Stimulated activated CD8-positive, alpha-beta memory T cell treated with anti-CD3 and anti-CD28 coated beads, Interleukin-4, amount 100 ng/mL, for 48 hours (primary cell): ENCODE results near the gene IFNAR2.
"Not testable (repeated sequence)": the region's sequence is repeated elsewhere in the genome, so short reads cannot be mapped to it uniquely, and the experiment has no call there.

ENCODE experiments used
- DNase-seq: peaks from one replicate; pipeline ENCODE4 v3.0.0-alpha.2; 2020

The IFNAR2 gene

DNA sequence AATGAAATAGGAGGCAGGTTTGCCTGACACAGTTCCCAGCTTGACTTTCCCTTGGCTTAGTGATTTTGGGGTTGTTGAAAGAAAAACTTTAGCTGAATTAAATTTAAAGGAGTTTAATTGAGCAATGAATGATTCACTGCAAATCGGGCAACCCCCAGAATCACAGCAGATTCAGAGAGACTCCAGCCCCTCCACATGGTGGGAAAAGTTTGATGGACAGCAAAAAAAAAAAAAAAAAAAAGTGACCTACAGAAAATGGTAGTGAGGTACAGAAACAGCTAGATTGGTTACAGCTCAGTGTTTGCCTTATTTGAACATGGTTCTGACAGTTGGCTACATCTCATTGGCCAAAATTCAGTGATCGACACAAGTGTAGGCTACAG is 12.6 kb upstream of the IFNAR2 start:
- no peak for DNase-seq

DNA sequence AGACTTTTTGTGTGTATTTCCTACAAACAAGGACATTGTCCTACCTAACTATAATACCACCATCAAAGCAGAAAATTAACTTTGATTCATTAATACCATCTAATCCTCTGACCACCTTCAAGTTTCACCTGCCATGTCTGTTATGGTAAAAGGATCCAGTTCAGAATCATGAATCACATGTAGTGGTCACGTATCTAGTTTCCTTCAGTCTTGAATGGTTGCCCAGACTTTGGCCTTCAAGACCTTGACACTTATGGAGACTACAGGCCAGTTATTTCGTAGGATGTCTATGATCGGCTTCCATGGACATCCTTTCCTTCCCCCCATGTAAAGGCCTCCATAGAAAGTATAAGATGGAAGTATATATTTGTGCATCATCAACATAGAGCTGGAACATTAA is 10.4 kb upstream of the IFNAR2 start:
- no peak for DNase-seq

DNA sequence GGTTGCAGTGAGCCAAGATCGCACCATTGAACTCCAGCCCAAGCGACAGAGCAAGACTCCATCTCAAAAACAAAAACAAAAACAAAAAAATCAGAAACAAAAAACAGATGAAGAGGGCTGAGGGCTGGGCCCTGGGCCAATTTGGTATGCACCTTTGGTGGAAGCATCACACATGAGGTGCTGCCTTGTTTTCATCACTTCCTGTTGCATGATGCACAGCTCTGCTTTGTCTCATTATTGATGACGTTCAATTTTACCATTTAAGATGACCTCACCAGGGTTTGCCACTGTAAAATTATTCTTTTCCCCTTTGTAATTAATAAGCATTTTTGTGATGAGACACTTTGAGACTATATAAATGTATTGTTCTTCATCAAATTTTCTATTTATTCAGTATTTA is 9.8 kb upstream of the IFNAR2 start:
- no peak for DNase-seq

DNA sequence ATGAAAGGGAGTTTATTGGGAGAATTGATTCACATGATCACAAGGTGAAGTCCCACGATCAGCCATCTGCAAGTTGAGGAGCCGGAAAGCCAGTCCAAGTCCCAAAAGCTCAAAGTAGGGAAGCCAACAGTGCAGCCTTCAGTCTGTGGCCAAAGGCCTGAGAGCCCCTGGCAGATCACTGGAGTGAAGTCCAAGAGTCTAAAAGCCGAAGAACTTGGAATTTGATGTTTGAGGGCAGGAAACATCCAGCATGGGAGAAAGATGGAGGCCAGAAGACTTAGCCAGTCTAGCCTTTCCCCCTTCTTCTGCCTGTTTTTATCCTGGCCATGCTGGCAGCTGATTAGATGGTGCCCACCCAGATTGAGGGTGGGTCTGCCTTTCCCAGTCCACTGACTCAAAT is 4.4 kb upstream of the IFNAR2 start:
- not testable (repeated sequence) for DNase-seq

DNA sequence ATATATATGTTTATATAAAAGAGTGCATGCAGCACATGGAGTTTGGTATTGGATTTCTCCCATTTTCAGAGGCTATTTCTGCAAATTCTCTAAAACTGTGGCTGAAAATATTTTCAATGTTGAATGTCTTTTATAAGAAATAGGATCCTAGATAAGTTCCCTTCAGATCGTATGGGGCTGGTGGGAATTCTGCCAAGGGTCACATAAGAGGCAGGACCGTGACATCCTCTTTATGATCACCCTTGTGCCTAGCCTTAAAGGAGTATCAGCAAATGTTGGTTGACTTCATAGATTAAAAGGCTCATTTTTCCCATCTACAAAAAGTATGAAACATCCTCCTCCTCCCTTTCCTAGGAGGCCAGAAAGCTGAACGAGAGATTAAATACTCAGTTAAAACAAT is 1.3 kb upstream of the IFNAR2 start:
- no peak for DNase-seq

DNA sequence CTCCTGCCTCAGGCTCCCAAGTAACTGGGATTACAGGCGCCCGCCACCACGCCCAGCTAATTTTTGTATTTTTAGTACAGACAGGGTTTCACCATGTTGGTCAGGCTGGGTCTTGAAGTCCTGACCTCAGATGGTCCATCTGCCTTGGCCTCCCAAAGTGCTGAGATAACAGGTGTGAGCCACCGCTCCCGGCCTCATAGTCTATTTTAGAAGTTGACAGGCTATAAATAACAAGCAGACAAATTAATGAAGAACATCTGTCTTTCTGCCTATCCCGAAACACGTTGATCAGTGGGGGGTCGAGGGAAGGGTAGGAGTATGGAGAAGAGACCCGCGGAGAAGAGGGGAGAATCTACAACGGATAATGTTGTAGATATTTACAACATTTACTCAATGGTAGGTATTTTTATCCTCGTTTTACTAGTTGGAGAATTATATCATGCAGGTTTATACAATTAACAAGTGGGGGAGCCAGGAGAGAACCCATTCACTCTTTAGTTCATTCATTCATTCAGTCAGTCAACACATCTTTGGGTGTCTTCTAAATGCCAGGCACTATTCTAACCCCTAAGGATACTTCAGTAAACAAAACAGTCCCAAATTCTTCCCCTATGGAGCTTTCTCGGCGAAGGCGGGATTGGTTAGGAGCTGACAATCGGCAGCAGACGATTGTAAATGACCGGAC is 497 bp upstream of the IFNAR2 start:
- no peak for DNase-seq

DNA sequence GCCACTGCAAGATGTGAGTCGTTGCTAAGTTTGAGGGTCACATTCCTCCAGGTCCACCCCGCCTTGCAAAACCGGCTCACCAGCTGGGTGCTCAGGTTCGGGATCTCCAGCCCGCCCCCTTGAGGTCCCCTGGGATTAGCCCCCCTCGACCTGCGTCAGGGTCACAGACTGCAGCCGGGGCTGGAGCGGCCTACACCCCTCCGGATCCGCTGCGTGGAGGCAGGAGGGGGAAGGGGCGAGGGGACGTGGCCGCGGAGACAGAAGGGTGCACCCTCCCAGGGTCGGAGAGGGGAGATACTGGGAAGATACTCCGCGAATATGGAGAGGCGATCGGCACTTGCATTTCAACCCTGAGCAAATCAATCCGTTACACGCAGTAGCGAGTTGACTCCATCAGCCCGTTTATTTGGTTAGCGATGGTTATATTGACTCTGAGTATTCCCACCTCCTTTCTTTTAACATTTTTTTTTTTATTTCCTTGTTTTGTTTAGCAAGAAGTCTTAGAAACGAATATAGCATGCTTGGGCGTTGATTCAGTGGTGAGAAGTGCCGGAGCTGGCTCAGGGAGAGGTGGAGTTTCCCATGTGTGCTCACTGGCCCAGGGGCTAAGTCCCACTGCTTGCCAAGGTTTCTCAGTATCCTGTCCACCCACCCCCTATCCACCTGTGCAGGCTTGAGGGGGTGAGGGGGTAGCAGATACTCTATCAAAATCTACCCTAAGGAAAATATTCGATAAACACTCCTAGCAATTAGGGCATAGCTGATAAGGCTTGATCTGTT is 997 bp downstream of the IFNAR2 start:
- peak; percentile 62 for DNase-seq

DNA sequence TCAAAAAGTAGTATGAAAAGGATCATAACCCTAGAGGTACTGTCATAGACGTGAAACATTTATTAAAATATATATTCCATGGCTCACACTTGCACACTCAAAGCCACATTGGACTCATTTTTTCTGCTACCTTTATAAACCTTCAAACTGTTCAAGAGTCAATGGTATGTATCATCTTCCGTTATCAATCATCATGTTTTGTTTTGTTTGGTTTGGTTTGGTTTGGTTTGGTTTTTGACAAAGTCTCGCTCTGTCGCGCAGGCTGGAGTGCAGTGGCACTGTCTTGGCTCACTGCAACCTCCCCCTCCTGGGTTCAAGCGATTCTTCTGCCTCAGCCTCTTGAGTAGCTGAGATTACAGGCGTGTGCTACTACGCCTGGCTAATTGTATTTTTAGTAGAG is 1.8 kb downstream of the IFNAR2 start:
- DNase-seq, result peak; percentile 67

DNA sequence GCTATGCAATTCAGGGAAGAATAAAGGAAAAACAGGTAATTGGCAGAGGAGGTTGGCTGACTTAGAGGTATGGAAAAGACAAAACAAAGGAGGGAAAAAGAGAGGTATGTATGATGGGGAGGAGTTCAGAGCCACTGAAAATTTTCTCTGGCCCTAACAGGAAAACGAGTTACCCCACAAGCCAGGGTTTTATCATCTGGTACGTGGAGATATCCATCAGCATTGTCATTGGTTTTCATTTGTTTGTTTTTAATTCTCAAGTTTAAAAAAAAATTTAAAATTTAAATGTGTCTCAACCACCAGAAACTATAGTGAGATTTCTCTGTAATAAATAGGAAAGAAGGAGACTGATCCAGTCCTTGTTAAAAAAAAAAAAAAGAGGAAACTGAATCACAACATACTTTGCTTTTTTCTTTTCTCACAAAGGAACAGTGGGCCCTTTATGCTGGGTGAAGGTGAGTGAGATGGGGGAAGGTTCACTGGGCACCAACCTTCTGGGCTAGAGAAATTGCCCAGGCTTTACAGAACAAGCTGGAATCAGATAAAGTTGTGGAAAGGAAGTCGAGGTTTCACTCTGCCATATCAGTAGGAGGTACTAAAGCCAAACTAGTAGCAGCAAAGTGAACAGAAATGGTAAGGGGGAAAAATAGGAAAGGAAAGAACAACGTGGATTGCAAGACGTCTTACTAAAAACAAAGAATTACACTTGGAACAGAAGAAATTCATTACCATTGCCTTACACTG is 2.7 kb downstream of the IFNAR2 start:
- no peak for DNase-seq

DNA sequence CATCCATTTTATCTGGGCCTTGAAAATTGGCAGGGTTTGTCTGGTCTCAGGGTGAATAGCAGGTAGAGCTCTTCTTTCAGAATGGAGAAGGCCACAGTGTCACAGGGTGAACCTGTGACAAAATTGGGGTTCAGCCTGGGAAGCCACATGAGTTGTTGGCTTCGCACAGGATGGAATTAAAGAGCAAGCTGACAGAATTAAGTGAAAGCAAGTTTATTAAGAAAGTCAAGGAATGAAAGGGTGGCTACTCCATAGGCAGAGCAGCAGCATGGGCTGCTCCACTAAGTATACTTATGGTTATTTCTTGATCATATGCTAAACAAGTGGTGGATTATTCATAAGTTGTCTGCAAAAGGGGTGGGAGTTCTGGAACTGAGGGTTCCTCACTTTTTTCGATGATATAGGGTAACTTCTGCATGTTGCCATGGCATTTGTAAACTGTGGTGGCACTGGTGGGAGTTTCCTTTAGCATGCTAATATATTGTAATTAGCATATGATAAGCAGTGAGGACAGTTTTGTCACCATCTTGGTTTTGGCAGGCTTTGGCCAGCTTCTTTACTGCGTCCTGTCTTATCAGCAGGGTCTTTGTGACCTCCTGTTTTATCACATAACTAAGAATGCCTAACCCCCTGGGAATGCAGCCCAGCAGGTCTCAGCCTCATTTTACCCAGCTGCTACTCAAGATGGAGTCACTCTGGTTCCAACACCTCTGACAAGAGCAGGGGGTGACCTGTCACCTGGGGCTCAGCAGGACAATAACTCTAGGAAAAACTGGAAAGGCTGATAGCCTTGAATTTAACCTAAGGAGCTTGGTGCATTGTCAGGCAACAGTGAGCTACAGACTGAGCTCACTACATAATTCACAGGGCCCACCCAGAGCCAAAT is 5.1 kb downstream of the IFNAR2 start:
- no peak for DNase-seq

DNA sequence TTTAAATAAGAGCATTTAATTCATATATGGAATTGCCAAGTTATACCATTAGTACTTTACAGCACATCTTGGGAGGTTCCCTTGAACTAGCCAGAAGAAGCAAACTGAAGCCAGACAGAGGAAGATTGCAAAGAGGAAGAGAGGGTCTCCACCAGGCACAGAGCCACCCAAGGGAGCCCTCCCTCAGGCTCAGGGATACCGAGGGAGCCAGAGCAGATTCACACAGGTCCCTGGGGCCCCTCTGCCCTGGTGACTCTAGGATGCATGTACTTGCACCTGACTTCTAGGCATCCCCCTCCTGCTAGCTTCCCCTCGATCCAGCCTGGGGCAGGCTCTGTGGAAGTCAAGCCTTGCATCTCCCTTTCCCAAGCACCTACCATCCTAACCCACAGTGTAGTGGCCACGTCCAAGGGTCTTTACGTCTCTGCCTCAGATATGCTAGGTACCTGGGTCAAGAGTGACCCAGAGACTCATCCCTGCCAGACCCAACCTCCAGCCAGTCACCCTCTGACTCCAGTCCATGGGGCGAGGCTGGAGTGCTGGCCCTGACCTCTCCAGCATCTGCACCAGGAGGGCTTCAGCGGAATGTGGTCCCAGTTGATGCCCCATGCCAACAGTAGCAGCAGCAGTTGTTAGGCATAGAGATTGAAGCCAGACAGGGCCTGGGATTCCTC is 6.4 kb downstream of the IFNAR2 start:
- DNase-seq, result no peak

DNA sequence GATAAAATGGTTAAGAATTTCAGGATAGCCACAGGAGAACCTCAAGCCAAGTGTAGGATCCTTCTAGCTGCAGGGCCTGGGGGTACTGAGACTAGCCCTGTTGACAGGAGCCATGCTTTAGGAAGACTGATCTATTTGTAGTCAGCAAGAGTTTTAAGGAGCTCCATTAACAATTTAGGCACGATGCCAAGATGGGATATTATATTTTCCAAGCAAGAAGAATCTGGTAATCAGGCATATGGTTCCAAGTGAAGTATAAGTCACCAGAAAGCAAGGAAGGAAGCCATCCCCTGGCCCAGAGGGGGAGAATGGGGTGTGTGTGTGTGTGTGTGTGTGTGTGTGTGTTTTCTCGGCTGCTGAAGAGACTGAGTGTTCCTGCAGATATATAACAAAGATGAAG is 7.0 kb downstream of the IFNAR2 start:
- no peak for DNase-seq

DNA sequence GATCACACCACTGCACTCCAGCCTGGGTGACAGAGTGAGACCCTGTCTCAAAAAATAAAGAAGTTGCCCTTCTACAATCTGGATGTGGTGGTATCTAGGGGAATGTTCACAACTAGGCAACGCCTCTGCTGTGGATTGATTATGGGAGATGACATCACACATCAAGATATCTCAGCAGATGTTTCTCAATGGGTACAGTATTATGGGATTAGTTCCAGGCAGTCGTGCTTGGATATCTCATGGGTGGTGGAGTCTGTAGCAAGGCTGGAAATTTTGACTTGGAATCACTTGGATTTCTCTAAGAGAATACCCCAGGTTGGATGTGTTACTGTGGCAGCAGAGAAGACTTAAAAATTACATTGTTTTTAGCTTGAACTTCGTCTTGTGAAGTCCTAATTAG is 7.7 kb downstream of the IFNAR2 start:
- DNase-seq, result no peak

DNA sequence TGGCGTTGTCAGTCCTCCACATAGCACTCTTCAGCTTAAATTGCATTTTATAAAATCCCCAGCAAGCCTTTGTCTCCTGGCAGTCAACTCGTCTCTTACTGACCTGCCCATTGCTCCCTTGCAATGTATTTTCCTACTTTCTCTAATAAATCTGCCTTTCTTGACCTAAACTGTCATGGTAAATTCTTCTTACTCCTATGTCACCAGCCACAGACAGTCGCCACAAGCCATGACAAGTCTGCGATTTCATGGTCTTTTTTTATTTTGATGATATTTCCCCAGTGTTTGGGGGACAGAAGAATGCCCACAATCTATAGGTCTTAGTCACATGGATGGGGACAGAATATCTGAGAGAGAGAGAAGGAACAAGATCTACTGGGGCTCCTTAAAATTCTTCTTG is 8.4 kb downstream of the IFNAR2 start:
- DNase-seq, result no peak

DNA sequence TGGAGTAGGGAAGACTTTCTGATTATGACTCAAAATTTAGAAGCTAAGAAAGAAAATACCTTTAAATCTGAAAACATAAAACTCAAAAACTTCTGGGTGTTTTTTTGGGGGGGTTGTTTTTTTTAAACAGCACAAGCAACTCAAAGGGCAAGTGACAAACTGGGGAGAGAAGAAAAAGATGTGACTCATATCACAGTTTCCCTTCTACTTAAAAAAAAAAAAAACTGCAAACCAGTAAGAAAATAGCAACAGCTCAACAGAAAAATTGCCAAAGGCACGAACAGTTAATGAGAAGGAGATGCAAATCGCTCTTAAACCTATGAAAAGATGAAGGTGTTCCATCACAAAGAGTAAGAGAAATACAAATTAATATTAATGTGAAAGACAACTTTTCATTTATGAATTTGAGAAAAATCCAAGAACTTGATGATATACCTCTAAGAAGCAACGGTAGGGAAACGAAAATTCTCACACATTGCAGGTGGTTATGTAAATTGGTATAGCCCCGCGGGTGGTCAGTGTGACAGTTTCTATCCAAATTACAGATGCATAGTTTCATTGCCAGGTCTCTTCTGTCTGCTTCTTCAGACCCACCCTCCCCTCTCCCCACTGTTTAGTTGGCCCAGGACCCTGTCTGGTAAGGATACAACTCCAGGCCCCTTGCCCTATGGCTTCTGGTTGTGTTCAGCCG is 9.0 kb downstream of the IFNAR2 start:
- no peak for DNase-seq

DNA sequence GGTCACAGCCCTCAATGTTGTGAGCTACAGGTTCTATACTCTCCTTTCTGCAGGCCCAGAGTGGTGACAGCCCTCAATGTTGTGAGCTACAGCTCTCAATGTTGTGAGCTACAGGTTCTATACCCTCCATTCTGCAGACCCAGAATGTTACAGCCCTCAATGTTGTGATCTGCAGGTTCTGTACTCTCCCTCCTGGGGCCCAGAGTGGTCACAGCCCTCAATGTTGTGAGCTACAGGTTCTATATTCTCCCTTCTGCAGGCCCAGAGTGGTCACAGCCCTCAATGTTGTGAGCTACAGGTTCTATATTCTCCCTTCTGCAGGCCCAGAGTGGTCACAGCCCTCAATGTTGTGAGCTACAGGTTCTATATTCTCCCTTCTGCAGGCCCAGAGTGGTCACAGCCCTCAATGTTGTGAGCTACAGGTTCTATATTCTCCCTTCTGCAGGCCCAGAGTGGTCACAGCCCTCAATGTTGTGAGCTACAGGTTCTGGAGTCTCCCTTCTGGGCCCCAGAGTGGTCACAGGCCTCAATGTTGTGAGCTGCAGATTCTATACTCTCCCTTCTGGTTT is 9.9 kb downstream of the IFNAR2 start:
- DNase-seq, result not testable (repeated sequence)

DNA sequence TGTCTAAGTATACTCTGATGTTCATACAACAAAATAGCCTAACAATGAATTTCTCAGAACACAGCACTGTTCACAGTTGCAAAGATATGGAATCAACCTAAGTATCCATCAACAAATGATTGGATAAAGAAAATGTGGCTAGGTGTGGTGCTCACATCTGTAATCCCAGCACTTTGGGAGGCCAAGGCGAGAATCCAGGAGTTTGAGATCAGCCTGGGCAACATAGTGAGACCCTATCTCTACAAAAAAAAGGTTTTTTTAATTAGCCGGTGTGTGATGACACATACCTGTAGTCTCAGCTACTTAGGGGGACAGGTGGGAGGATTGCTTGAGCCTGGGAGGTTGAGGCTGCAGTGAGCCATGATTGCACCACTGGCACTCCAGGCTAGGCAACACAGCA is 10.7 kb downstream of the IFNAR2 start:
- no peak for DNase-seq

DNA sequence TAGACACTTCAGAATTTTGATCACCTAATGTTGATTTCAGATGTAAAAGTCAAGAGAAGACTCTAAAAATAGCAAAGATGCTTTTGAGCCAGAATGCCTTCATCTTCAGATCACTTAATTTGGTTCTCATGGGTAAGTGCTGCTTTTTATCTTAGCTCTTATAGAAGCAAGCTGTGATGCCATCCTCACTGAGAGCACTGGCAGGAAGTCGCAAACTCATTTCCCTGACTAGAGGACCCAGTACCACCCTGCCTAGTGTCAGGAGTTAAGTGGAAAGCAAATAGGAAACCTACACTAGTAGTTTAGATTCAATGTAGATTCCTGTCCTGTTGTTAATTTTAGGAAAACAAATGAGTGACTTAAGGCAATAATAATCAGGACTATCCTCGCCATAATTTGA is 12.1 kb downstream of the IFNAR2 start:
- no peak for DNase-seq

DNA sequence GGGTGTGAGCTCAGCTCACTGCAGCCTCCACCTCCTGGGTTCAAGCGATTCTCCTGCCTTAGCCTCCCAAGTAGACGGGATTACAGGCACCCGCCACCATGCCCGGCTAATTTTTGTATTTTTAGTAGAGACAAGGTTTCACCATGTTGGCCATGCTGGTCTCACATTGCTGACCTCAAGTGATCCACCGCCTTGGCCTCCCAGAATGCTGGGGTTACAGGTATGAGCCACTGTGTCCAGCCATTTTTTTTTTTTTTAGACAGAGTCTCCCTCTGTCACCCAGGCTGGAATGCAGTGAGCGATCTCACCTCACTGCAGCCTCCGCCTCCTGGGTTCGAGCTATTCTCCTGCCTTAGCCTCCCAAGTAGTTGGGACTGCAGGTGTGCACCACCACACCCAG is 13.1 kb downstream of the IFNAR2 start:
- DNase-seq, result not testable (repeated sequence)

DNA sequence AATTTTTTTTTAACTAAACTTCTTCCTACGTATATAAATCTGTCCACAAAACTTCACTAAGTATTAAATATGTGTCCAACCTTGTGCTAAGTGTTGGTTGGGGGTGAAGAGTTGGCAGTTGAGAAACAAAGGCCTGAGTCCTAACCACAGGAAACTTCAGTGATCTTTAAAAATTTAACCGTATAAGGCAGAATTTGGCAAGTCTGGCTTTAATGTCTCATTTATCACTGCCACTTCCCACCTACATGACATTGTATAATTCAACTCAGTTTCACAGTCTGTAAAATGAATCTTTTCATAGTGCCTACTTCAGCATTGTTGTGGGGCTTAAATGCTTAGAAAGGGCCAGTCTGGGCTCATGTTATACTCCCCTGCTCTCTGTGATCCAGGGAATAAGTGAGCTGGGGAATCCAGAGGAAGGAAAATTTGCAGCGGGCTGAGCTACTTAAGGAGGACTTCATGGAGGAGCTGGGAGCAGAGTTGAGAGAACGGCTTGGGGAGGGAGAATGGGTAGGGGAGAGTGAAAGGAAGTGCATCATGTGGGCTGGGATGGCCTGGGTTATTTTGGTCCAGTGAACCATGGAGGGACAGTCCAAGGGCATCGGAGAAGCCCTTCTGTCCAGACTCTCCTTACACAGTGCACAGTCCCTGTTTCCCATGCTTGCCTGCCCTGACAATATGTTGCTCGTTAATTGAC is 14.5 kb downstream of the IFNAR2 start:
- DNase-seq, result no peak

DNA sequence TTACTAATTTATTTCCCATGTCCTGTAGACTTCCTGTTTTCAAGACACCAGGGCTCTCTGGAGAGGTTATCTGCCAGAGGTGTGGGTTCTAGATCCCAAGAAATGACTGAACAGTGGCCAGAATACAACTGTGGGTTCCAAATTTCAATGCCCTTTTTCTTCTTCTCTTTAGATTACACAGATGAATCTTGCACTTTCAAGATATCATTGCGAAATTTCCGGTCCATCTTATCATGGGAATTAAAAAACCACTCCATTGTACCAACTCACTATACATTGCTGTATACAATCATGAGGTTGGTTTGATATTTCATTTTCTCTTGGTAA is 15.0 kb downstream of the IFNAR2 start:
- no peak for DNase-seq
